ENCODE results near the gene RUFY2. TPM values are rescaled to one million over a fixed set of nuclear protein-coding genes. Genes with fewer than 3 reads are reported as not detected.

RUFY2 gene
- total RNA-seq, 4 donors from 2014 or later, result 18.0 to 53.6 (median 29.0) TPM

- Histone ChIP-seq H3K27ac (no peak overlapping the region), H3K4me3 (no peak overlapping the region), H3K36me3 (no peaks in the 10 kb centered on the region), H3K9me3 (no peaks in the 10 kb centered on the region), H3K27me3 (no peaks in the 10 kb centered on the region), H3K4me1 (no peaks in the 10 kb centered on the region)
- no peak for DNase-seq
- TF ChIP-seq POLR2A (IDR thresholded peaks at IDR 0.05), result no peak
- no peak for TF ChIP-seq CTCF (IDR thresholded peaks at IDR 0.05)
Observed at GRCh38 chr10:68408898-68409518, 1.9 kb upstream of the RUFY2 start.

- Histone ChIP-seq H3K9me3 (no peaks in the 10 kb centered on the region), H3K27me3 (no peaks in the 10 kb centered on the region), H3K4me1 (no peaks in the 10 kb centered on the region), H3K27ac (peak overlapping the region; percentile 81 to 93 (median 85)), H3K36me3 (peaks cover 0 to 5% (median 0%) of the 10 kb centered on the region in 3 donors), H3K4me3 (peak overlapping the region; percentile 80 to 98 (median 97))
- TF ChIP-seq CTCF (IDR thresholded peaks at IDR 0.05) (no peak), POLR2A (IDR thresholded peaks at IDR 0.05) (no peak)
- DNase-seq, result peak; percentile 27 to 65 (median 59)
Observed at GRCh38 chr10:68406111-68406814, 814 bp downstream of the RUFY2 start.

- TF ChIP-seq POLR2A (IDR thresholded peaks at IDR 0.05) (no peak), CTCF (IDR thresholded peaks at IDR 0.05) (no peak)
- Histone ChIP-seq H3K27ac (no peak overlapping the region), H3K9me3 (no peaks in the 10 kb centered on the region), H3K36me3 (peaks cover 0 to 12% (median 0%) of the 10 kb centered on the region in 3 donors), H3K27me3 (no peaks in the 10 kb centered on the region), H3K4me1 (no peaks in the 10 kb centered on the region), H3K4me3 (no peak overlapping the region)
- no peak for DNase-seq
Observed at GRCh38 chr10:68403701-68404100, 3.4 kb downstream of the RUFY2 start.

- Histone ChIP-seq H3K9me3 (no peaks in the 10 kb centered on the region), H3K27ac (no peak overlapping the region), H3K36me3 (peaks cover 0 to 12% (median 0%) of the 10 kb centered on the region in 3 donors), H3K27me3 (no peaks in the 10 kb centered on the region), H3K4me3 (no peak overlapping the region), H3K4me1 (no peaks in the 10 kb centered on the region)
- TF ChIP-seq POLR2A (IDR thresholded peaks at IDR 0.05), result no peak
- no peak for TF ChIP-seq CTCF (IDR thresholded peaks at IDR 0.05)
- DNase-seq, result no peak
Observed at GRCh38 chr10:68402276-68402675, 4.8 kb downstream of the RUFY2 start.

GRCh38 chr10:68397005-68397404 lies 10.1 kb downstream of the RUFY2 start:
- no peak for DNase-seq
- Histone ChIP-seq H3K9me3 (no peaks in the 10 kb centered on the region), H3K36me3 (peaks cover 0 to 52% (median 0%) of the 10 kb centered on the region in 3 donors), H3K4me3 (no peak overlapping the region), H3K27me3 (no peaks in the 10 kb centered on the region), H3K4me1 (no peaks in the 10 kb centered on the region), H3K27ac (no peak overlapping the region)
- no peak for TF ChIP-seq CTCF (IDR thresholded peaks at IDR 0.05)
- TF ChIP-seq POLR2A (IDR thresholded peaks at IDR 0.05), result no peak

Data from Peyer's patch (tissue), 4 donors.